Subcutaneous adipose tissue (tissue), 4 donors: ENCODE data around the gene LUC7L2. TPM values are rescaled to one million over a fixed set of nuclear protein-coding genes. Genes with fewer than 3 reads are reported as not detected.

Experiments used
- total RNA-seq, 4 donors: library from RNA; depleted of rRNA; stranded (reverse); fragments of >200 nt; gene quantifications; one replicate each; pipeline ENCODE4 v1.1.0, GENCODE V29; 2016
- TF ChIP-seq, protein P1 (sequence below): fragments of 450-650 bp; IDR thresholded peaks from one replicate; pipeline ENCODE4 v1.5.1; 2016; ENCODE audit warnings: low read depth, mild to moderate bottlenecking, control low read depth, antibody characterized with exemption, moderate library complexity

Gene LUC7L2
- total RNA-seq, 4 donors from 2014 or later = 55.2 to 102 (median 71.7) TPM

- TF ChIP-seq, protein P1, sequence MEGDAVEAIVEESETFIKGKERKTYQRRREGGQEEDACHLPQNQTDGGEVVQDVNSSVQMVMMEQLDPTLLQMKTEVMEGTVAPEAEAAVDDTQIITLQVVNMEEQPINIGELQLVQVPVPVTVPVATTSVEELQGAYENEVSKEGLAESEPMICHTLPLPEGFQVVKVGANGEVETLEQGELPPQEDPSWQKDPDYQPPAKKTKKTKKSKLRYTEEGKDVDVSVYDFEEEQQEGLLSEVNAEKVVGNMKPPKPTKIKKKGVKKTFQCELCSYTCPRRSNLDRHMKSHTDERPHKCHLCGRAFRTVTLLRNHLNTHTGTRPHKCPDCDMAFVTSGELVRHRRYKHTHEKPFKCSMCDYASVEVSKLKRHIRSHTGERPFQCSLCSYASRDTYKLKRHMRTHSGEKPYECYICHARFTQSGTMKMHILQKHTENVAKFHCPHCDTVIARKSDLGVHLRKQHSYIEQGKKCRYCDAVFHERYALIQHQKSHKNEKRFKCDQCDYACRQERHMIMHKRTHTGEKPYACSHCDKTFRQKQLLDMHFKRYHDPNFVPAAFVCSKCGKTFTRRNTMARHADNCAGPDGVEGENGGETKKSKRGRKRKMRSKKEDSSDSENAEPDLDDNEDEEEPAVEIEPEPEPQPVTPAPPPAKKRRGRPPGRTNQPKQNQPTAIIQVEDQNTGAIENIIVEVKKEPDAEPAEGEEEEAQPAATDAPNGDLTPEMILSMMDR = no peak
Observed at GRCh38 chr7:139341776-139342226, 17.9 kb upstream of the LUC7L2 start.

GRCh38 chr7:139345042-139345441 is 14.7 kb upstream of the LUC7L2 start:
- TF ChIP-seq, protein P1 = no peak

DNA sequence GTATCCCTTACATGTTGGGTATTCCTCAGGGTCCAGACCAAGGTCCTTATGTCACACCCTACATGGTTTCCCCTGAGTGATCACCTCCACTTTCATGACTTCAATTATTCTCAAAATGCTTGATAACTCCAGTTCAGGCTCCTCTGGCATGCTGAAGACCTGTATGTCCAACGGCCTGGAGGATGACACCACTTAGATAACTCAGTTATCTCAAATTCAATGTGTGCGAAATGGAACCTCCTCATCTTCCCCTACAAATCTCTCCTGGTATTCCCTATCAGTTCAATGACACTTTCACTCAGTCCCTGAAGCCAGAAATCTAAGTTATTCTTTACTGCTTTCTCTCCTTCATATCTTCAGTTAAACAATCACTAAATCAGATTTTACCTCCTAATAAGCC is 8.7 kb upstream of the LUC7L2 start:
- TF ChIP-seq, protein P1 = no peak

GRCh38 chr7:139354729-139355128 is 5.0 kb upstream of the LUC7L2 start:
- TF ChIP-seq, protein P1 = no peak

DNA sequence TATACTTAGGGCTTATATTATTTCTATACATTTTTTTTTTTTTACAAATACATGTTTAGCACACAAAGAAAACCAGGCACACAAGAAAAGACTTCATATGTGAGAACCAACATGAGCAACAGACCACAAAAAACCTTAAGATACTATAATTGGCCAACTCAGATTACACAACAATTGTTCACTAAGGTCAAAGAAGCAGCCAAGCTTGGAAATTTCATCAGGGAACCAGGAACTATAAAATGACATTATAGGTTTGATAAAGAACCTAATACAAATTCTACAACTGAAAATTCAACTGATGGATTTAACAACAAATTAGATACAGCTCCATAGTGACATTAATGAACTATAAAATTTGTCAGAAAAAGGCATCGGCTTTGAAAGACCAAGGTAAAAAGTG is 4.4 kb upstream of the LUC7L2 start:
- TF ChIP-seq, protein P1 = no peak

DNA sequence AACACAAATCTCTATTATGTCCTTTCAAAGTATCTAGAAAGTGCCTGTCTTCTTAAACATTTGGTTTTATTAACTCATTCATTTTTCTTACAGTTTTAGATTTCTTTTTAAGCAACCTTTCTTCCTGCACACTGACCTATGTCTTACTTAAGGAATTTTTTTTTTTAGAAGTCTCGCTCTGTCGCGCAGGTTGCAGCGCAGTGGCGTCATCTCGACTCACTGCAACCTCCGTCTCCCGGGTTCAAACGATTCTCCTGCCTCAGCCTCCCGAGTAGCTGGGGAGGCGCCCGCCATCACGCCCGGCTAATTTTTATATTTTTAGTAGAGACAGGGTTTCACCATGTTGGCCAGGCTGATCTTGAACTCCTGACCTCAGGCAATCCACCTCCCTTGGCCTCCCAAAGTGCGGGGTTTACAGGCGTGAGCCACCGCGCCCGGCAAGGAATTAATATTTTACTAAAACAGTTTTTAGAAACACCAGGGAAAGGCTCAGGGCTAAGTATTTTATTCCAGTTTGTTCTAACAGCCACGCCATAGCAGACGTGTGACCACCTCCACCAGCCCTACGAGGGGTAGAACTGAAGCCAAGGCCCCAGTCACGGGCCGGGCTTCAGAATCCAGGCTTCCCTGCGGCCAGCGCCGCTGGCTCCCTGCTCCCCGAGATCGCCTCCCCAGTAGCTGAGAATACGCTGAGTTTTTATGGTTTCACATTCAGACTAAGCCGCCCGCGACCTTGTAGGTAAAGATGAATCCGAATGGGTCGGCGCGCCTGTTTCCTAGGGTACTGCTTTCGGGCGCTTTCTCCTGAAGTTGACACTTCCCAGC is 941 bp upstream of the LUC7L2 start:
- TF ChIP-seq, protein P1 = no peak

DNA sequence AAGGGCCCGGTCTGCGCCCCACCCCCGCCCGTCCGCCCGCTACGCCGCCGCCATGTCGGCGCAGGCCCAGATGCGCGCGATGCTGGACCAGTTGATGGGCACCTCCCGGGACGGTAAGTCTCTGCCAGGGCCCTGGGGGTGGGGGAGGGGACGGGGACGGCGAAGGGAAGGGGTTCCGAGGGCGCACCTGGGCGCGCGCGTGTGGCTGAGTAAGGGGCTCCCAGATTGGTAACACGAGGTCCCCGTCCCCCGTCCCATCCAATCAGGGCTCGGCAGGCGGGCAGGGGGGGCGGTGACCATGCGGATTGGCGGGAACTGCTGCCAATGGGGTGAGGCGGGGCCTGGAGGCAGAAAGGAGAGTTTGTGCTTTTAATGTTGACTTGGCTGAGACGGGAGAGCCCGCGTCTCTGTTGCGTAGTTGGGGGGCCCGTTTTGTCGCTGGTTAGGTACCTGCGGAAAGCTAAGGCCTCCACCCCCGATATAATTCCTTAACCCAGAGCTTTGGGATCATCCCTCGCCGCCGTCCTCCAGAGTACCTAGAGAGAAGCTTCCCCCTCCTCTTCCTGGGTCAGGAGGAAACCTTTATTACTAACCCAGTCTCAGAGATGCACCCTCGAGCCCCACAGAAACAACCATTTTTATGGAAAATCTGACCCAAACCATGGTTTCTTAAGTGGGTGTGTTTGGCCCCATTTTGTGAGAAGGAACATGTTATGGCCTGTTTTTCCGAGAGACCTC is 685 bp downstream of the LUC7L2 start:
- TF ChIP-seq, protein P1 = no peak
